ENCODE measurements around the gene ATAD1. TPM values are rescaled to one million over a fixed set of nuclear protein-coding genes. Genes with fewer than 3 reads are reported as not detected.

The ATAD1 gene
- total and polyA plus RNA-seq, 9 of the 15 experiments (the other 6 are each of a cell fraction or from before 2014, with no cell fraction given): 11.3 to 33.8 (median 27.3) TPM

DNA sequence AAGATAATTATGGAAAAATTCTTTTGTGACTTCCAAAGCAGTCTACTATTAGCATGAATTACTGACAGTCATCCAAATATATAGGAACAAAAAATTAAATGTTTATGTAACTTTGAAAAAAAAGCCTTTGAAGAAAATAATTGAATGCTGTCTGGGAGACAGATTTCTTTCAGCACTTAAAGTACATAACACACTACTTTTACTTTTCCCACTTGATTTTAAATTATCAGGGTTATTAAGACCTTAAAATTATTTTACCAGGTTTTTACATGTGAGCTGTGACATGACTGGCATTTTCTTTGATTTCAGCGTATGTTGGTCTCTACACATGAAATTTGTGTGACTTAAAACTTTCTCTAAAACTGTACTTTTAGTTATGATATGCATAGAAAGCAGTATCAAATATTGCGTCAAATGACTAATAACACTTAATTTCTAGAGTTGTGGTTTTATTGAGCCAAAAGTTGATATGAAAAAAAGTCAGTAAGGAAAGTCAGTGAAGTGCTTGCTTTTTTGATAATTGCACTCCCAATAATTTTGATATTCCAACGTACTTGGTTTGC, 48.5 kb upstream of the ATAD1 start:
- intact Hi-C loops (cut with micrococcal nuclease): loop anchor here (2.0 to 5.0 kb wide), 2 partner anchors 61 to 360 kb away; no protein-coding TSS in a partner anchor
- Histone ChIP-seq H2AFZ (ENCODE audit: low read depth, low read length) (no peak overlapping the region), H3K9me3 (replicated peaks; ENCODE audit: control insufficient read depth, insufficient read depth, low read depth, low read length) (no peaks in the 10 kb centered on the region), H3K4me2 (ENCODE audit: insufficient read depth, low read length) (peak overlapping the region; percentile 86; the same call in 1 of the 2 replicates), H3K79me2 (ENCODE audit: control insufficient read depth, insufficient read depth, low read length) (peaks cover 79% of the 10 kb centered on the region), H3K4me3 (peak overlapping the region; percentile 88), H3K27ac (ENCODE audit: extremely low read depth, low read depth, low read length) (no peak overlapping the region), H3K9me1 (ENCODE audit: control insufficient read depth, insufficient read depth, low read length) (no peaks in the 10 kb centered on the region), H4K20me1 (replicated peaks; ENCODE audit: control insufficient read depth, insufficient read depth, low read length) (peaks cover 11% of the 10 kb centered on the region; the same call in 1 of the 2 replicates), H3K9ac (ENCODE audit: insufficient read depth in 1 of 2, low read depth in 2 of 2, low read length in 2 of 2) (peak overlapping the region; percentile 35 to 67; a peak in 3 of 4 replicates), H3K27me3 (ENCODE audit: control insufficient read depth in 2 of 2, insufficient read depth in 2 of 2, low read length in 2 of 2) (no peaks in the 10 kb centered on the region), H3K36me3 (ENCODE audit: control insufficient read depth, insufficient read depth, low read length) (0 out of 3 replicates have a peak, but pooled peaks cover 2% of the 10 kb centered on the region), H3K4me1 (replicated peaks in 1 of 2; ENCODE audit: control insufficient read depth in 2 of 2, insufficient read depth in 2 of 2, low read length in 2 of 2) (peaks cover 0 to 13% of the 10 kb centered on the region in 2 experiments; a peak in 2 of 5 replicates)
- ChIA-PET CTCF (ENCODE audit: low intra/inter-chr PET ratio) (no interaction called here), POLR2A (interaction anchor here (2.6 kb wide), 1 partner anchor 11 kb away, joined by 11 read pairs; no protein-coding TSS in a partner anchor)
- ATAC-seq (no peak), FAIRE-seq (peak; percentile 19), DNase-seq (ENCODE audit: extremely low read depth in 1 of 4, low spot score in 3 of 4) (no peak)
- in situ Hi-C loops (cut with MboI): loop anchor here (25.0 kb wide), 1 partner anchor 221 kb away; no protein-coding TSS in a partner anchor
- TF ChIP-seq MAFG (tag; conservative IDR thresholded peaks at IDR 0.05) (0 out of 2 replicates have a peak, but pooled peaks have one; percentile 9), ZNF77 (CRISPR knock-in tag; IDR thresholded peaks at IDR 0.05) (no peak)
- 2% methylated on average over 3 of the region's 3 CpGs for WGBS (ENCODE audit: insufficient coverage, low coverage, missing lambda C conversion rate)
- BruUV-seq (replicated peaks): no TSS peak

DNA sequence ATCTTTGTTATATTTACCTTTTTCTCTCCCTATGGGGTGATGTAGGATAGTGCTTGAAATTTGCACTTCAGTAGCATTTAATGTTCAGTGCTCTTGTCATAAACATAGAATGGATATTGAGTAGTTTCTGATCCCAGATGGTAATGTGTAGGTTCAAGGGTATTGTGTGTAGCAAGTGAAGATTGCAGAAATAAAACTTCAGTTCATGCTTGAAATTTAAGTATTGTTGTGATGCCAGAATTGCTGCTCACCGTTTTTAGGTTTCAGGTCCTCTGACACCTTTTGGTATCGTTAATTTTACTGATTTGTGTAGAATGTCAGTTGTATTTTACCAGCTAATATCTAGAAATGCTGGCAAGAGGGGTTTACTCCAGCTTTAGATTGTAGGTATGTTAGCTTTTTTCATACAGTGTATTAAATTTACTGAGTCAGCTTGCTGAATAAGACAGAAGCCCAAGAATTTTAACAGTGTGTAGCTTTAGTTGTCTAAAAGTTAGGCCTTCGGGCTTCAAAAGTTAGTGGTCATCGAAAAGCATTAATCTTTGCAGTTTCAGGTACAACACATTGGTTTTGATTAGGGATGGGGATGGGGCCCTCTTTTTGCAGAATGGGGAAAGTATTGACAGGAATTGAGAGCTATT, 47.3 kb upstream of the ATAD1 start:
- peak overlapping the region; percentile 88 for H3K4me3 ChIP-seq
- in situ Hi-C loops (cut with MboI): loop anchor here (25.0 kb wide), 1 partner anchor 222 kb away; no protein-coding TSS in a partner anchor
- no peaks in the 10 kb centered on the region for H3K9me1 ChIP-seq (ENCODE audit: control insufficient read depth, insufficient read depth, low read length)
- no peaks in the 10 kb centered on the region for H3K9me3 ChIP-seq (replicated peaks; ENCODE audit: control insufficient read depth, insufficient read depth, low read depth, low read length)
- H3K4me1 ChIP-seq (replicated peaks in 1 of 2; ENCODE audit: control insufficient read depth in 2 of 2, insufficient read depth in 2 of 2, low read length in 2 of 2): peaks cover 3 to 13% of the 10 kb centered on the region in 2 experiments; a peak in 4 of 5 replicates
- H3K27me3 ChIP-seq (ENCODE audit: control insufficient read depth in 2 of 2, insufficient read depth in 2 of 2, low read length in 2 of 2): no peaks in the 10 kb centered on the region
- DNase-seq (ENCODE audit: extremely low read depth in 1 of 4, low spot score in 3 of 4) (no peak), FAIRE-seq (no peak), ATAC-seq (peak; percentile 1)
- CTCF ChIA-PET (ENCODE audit: low intra/inter-chr PET ratio): interaction anchor here (1.1 kb wide), 1 partner anchor 47 kb away, joined by 3 read pairs; the partner anchor contains the start of gene ATAD1
- H2AFZ ChIP-seq (ENCODE audit: low read depth, low read length): no peak overlapping the region
- WGBS (ENCODE audit: insufficient coverage, low coverage, missing lambda C conversion rate): 0% methylated on average over 4 of the region's 4 CpGs
- 0 out of 3 replicates have a peak, but pooled peaks cover 2% of the 10 kb centered on the region for H3K36me3 ChIP-seq (ENCODE audit: control insufficient read depth, insufficient read depth, low read length)
- peaks cover 68% of the 10 kb centered on the region for H3K79me2 ChIP-seq (ENCODE audit: control insufficient read depth, insufficient read depth, low read length)
- H4K20me1 ChIP-seq (replicated peaks; ENCODE audit: control insufficient read depth, insufficient read depth, low read length): peaks cover 11% of the 10 kb centered on the region; the same call in 1 of the 2 replicates
- no peak for TF ChIP-seq CCNT2 (IDR thresholded peaks at IDR 0.05; ENCODE audit: borderline replicate concordance, extremely low read depth, insufficient read length, low read depth, low read length)
- TF ChIP-seq, protein P1, sequence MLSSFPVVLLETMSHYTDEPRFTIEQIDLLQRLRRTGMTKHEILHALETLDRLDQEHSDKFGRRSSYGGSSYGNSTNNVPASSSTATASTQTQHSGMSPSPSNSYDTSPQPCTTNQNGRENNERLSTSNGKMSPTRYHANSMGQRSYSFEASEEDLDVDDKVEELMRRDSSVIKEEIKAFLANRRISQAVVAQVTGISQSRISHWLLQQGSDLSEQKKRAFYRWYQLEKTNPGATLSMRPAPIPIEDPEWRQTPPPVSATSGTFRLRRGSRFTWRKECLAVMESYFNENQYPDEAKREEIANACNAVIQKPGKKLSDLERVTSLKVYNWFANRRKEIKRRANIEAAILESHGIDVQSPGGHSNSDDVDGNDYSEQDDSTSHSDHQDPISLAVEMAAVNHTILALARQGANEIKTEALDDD (IDR thresholded peaks at IDR 0.05): peak; percentile 37; the same call in 1 of the 2 replicates
- no peak for TF ChIP-seq SP1 (CRISPR knock-in tag; IDR thresholded peaks at IDR 0.05)
- peak; percentile 51 for TF ChIP-seq C11orf30 (IDR thresholded peaks at IDR 0.05; ENCODE audit: low read depth)
- TF ChIP-seq FUS (optimal IDR thresholded peaks at IDR 0.05; ENCODE audit: low read depth, low read length): no peak
- TF ChIP-seq ZNF507 (tag; conservative IDR thresholded peaks at IDR 0.05): no peak
- TF ChIP-seq KDM4B (IDR thresholded peaks at IDR 0.05; ENCODE audit: borderline replicate concordance in 2 of 2, low read depth in 1 of 2): no peak
- no peak for TF ChIP-seq RCOR1 (IDR thresholded peaks at IDR 0.05; ENCODE audit: borderline replicate concordance in 1 of 2, low read depth in 2 of 2, low read length in 2 of 2)
- TF ChIP-seq ZNF785 (CRISPR knock-in tag; IDR thresholded peaks at IDR 0.05): no peak
- POLR2A ChIA-PET: interaction anchor here (2.6 kb wide), 1 partner anchor 12 kb away, joined by 11 read pairs; no protein-coding TSS in a partner anchor
- TSS peak; percentile 37 for BruUV-seq (replicated peaks)
- intact Hi-C loops (cut with micrococcal nuclease): loop anchor here (2.0 to 5.0 kb wide), 2 partner anchors 13 to 62 kb away; no protein-coding TSS in a partner anchor
- peak overlapping the region; percentile 86 for H3K4me2 ChIP-seq (ENCODE audit: insufficient read depth, low read length)
- peak overlapping the region; percentile 45; the same call in 2 of the 3 replicates for H3K27ac ChIP-seq (ENCODE audit: extremely low read depth, low read depth, low read length)
- peak overlapping the region in 1 of 2 experiments; percentile 67; a peak in 3 of 4 replicates for H3K9ac ChIP-seq (ENCODE audit: insufficient read depth in 1 of 2, low read depth in 2 of 2, low read length in 2 of 2)
